TTC549 (cell line): ENCODE results near the gene RGS3.

Experiments
- FAIRE-seq: peaks from 2 replicates; lab custom pipeline; 2012; peaks lifted over from hg19 to GRCh38; lab: Jason Lieb, UNC

The RGS3 gene

GRCh38 chr9:113573046-113573958 is 109.8 kb downstream of the RGS3 start:
- no peak for FAIRE-seq

DNA sequence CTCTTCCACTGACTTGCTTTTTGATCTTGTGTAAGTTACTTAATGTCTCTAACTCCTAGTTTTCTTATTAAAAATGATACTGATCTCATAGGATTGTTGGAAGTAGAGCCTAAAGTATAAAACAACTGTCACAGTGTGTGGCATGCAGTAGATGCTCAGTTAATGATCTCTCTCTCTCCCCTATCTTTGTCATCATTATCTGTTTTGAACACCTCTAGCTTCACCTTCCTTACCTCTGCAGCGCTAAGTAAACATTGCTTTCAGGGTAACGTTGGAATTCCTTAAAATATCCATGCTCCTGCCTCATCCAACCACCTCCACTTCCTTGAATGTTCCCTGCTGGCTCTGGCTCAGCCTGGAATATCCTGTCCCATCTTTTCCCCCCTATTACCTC is 110.4 kb downstream of the RGS3 start:
- FAIRE-seq, result no peak

DNA sequence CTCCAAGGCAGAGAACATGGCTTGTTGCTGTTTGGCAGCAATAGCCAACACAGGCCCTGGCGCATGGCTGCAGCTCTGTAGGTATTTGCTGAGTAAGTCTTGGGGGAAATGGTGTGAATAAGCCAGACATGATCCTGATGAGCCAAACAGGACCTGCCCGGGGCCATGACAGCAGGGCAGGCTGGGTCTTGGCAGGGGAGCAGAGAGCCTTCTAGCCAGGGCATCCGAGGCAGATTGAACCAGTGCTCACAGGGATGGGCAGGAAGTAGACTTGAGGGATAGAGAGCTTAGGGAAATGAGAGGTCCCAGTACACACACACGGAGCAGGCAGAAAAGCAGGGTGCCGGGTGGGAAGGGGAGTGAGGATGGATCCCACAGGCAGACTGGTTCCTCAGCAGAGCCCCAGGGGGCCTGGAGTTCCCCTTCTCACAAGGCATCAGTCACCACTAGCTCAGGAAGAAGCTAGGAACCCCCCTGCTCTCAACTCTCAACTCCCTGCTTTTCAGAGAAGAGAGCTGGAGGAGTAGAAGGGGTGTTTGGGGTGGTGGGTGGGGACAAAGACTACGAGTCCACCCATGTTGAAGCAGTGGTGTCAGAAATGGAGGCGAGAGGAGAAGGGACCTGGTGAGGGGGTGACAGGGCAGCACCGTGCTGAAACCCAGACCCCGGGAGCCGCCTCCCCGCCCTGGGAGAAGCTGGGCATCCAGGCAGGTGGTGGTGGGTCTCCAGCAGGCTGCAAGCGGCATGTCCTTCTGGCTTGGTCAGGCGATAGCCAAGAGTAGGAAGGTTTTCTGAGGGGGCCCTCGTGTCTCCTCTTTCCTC is 111.1 kb downstream of the RGS3 start:
- no peak for FAIRE-seq

DNA sequence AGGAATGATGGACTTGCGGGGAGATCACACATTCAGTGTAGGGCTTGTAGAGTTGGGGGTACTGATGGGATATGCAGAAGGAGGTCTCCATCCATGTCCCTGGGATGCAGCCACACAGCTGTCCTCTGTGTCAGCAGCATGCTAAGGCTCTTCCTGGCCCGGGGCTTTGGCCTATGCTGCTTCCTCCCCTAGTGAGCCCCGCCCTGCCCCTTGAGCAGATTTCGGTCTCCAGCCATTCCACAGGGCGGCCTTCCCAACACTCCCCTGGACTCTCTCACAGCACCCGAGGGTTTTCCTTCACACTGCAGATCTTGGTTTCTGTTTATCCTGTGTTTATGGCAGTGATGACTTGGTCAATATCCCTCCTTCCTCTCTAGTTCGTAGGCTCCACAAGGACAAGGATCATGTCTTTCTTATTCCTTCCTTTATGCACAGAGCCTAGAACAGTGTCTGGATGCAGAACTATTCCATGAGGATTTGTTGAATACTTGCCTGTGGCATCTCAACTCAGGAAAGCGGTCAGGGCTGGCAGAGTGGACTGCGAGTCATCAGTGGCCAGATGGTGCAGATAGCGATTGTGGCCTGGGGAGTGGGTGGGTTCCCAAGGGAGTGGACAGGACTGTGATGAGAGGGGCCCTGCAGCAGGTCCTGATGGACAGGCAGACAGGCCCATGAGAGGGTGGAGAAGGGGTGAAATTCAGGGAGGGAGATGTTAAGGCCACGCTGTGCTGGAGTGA is 114.2 kb downstream of the RGS3 start:
- FAIRE-seq, result no peak

DNA sequence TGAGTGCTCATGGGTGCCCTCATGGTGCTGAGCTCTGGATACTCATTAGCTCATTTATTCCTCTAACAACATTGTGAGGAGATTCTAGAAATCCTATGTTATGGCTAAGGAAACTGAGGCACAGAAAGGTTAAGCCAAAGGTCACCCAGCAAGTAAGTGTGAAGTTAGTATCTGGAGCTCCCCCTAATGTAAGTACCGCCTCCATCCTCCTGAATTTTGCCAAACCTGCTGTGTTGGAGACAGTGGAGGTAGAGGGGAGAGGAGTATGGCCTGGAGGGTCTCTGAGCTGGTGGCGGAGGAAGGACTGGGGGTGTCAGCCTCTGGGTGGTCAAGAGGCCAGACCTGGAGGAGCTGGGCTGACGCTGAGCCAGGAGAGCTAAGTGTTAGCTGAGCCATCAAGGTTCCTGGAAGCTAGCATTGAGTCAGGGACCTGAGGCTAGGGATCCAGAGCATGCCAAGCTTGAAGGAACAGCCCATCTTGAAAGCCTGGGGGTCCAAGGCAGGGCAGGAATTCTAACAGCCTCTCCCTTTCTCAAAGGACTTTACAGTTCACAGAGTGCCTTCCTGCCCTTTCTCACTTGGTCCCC is 114.8 kb downstream of the RGS3 start:
- FAIRE-seq, result no peak

GRCh38 chr9:113578882-113579282 is 115.4 kb downstream of the RGS3 start:
- FAIRE-seq, result no peak

DNA sequence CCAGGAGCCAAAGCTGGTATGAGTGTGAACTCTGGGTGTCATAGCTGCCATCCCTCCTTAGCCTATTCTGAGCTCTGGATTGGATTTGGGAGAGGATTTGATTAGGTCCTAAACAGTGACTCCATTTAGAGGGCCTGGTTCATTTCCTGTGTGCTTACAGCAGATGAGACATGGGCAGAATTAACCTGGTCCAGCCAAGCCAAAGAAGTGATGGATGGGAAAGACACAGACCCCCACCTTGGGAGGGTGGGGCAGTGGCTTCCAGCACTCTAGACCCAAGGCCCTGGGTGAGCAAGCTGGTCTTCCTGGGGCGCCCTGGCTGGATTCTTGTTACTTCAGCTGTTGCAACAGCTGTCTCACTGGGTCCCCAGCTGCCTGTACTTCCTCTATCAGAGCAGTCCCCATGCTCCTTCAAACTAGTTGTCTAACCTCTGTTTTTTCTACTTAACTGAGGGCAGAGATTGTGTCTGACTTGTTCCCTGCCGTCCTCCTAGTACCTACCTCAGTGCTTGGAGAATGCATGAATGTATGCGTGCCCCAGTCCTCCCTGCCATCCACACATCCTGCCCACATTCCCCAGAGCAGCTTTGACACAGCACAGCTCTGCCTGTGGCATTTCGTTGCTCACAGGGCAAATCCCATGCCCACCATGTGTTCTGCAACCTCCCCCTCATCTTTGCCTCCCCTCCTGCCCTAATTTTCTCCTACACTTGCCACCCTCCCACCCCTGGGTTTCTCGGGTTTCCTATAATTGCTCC is 115.9 kb downstream of the RGS3 start:
- no peak for FAIRE-seq

GRCh38 chr9:113580041-113580953 is 116.8 kb downstream of the RGS3 start:
- no peak for FAIRE-seq

GRCh38 chr9:113580954-113581311 is 117.4 kb downstream of the RGS3 start:
- FAIRE-seq, result no peak

GRCh38 chr9:113581865-113582697 is 118.6 kb downstream of the RGS3 start:
- no peak for FAIRE-seq

DNA sequence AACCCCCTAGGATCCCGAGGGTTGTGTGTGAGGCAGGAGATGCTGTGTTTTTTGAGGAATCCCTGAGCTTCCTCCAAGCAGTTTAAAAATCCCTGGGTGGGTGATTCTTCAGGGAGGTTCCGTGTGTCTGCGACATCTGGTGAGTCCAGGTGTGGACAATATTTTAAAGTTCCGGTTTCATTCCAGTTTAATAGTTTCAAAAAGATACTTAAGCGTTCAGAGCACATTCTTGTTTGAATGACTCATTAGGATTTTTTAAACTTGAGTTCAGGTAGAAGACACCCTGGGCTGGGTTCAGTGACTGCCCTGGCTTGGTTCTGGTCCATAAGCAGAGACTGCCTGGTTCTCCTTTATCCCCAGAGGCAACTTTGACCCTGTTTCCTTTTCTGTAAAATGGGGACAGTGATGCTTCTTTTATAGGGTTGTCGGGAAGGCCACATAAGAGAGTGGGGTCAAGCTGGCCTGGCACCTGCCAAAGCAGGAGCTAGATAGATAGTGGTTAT is 119.2 kb downstream of the RGS3 start:
- no peak for FAIRE-seq

DNA sequence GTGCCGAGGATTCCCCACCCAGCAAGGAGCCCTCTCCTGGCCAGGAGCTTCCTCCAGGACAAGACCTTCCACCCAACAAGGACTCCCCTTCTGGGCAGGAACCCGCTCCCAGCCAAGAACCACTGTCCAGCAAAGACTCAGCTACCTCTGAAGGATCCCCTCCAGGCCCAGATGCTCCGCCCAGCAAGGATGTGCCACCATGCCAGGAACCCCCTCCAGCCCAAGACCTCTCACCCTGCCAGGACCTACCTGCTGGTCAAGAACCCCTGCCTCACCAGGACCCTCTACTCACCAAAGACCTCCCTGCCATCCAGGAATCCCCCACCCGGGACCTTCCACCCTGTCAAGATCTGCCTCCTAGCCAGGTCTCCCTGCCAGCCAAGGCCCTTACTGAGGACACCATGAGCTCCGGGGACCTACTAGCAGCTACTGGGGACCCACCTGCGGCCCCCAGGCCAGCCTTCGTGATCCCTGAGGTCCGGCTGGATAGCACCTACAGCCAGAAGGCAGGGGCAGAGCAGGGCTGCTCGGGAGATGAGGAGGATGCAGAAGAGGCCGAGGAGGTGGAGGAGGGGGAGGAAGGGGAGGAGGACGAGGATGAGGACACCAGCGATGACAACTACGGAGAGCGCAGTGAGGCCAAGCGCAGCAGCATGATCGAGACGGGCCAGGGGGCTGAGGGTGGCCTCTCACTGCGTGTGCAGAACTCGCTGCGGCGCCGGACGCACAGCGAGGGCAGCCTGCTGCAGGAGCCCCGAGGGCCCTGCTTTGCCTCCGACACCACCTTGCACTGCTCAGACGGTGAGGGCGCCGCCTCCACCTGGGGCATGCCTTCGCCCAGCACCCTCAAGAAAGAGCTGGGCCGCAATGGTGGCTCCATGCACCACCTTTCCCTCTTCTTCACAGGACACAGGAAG is 120.2 kb downstream of the RGS3 start:
- FAIRE-seq, result no peak

- no peak for FAIRE-seq
Observed at GRCh38 chr9:113584428-113585084, 121.0 kb downstream of the RGS3 start.

DNA sequence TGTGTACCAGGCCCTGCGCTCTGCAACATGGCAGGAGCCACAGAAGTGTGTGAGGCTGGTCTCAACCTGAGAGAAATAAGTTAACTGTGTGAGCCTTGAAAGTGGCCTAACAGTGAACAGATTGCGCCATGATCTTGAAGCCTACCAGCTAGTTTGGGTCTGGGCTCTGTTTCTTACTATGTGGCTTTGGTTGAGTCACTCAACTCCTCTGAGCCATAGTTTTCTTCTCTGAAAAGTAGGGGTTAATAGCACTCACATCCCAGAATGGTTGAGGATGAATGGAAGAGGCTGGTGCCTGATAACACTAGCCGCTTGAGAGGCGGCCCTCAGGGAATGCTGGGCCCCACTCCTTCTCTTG is 121.5 kb downstream of the RGS3 start:
- FAIRE-seq, result no peak

- no peak for FAIRE-seq
Observed at GRCh38 chr9:113585555-113585954, 122.0 kb downstream of the RGS3 start.

DNA sequence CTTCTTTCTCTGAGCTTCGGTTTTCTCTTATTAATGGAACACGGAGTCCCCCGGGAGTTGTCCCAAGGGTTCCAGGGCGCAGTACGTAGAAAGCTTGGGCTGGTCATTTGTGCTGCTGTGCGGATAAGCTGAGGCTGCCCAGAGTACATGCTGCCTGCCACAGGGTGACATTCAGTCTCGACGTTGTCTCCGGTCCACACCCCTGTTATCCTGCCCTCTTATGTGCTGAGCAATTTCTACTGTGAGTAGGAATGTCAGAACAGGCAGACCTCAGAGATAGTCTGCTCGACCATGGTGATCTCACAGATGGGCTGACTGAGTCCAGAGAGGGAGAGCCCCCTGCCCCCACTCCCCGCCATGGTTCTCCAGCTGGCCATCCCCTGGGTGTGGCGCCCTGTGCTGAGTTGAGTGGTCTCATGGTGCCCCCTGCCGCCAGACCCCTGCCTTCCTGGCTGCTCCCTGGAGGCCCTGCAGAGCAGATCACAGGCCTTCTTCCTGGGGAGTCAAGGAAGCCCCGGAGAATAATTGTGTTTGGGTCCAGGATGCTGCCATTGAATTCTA is 124.0 kb downstream of the RGS3 start:
- no peak for FAIRE-seq

DNA sequence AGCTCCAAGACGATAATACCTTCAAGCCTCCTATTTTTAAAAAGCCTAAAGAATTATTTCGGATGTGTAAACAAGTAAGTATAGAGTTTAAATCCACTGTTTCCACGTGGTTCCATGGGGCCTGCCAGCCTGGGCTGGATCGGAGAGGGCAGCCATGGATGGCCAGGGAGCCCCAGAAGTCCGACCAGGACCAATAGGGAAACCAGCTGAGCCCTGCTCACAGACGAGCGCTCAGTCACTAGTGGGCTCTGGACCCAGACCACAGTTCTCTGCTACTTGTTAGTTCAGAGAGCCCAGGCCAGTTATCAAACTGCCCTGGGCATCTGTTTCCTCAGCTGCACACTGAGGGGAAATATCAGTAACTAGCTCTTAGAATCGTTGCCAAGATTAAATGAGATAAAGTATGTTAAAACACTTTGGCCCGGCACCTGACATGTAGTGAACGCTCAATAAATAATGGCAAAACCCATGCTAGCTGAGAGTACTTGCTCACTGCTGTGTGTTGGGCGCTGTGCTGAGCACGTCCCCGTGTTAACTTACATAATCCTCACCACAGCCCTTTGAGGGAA is 124.8 kb downstream of the RGS3 start:
- FAIRE-seq, result no peak
